Esophagus muscularis mucosa (tissue), 3 donors: ENCODE results near the gene TCF21.

Experiments
- POLR2A ChIP-seq: fragments of 450-650 bp; IDR thresholded peaks from one replicate; pipeline ENCODE4 v1.6.1; 2017; ENCODE audit warnings: antibody characterized with exemption, moderate library complexity, mild to moderate bottlenecking, low read depth
- TF ChIP-seq, protein P1 (sequence below), 3 experiments: fragments of 200-600 bp in 2 of 3; fragments of 450-650 bp in 1 of 3; sonication (generic) in 2 of 3; IDR thresholded peaks; one replicate each; pipeline ENCODE4 v1.5.1; 2017 to 2019; ENCODE audit warnings: antibody characterized with exemption in 3 of 3, mild to moderate bottlenecking in 2 of 3, moderate library complexity in 1 of 3

- TF ChIP-seq, protein P1, sequence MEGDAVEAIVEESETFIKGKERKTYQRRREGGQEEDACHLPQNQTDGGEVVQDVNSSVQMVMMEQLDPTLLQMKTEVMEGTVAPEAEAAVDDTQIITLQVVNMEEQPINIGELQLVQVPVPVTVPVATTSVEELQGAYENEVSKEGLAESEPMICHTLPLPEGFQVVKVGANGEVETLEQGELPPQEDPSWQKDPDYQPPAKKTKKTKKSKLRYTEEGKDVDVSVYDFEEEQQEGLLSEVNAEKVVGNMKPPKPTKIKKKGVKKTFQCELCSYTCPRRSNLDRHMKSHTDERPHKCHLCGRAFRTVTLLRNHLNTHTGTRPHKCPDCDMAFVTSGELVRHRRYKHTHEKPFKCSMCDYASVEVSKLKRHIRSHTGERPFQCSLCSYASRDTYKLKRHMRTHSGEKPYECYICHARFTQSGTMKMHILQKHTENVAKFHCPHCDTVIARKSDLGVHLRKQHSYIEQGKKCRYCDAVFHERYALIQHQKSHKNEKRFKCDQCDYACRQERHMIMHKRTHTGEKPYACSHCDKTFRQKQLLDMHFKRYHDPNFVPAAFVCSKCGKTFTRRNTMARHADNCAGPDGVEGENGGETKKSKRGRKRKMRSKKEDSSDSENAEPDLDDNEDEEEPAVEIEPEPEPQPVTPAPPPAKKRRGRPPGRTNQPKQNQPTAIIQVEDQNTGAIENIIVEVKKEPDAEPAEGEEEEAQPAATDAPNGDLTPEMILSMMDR (IDR thresholded peaks at IDR 0.05): no peak
- TF ChIP-seq POLR2A: no peak
Measured at GRCh38 chr6:133891149-133891926, 2.4 kb downstream of the TCF21 start.
